Hepatocyte (in vitro differentiated cells): Measurements from ENCODE around the gene PTPRN2.

Experiments used
- EZH2 ChIP-seq: fragments of 200-600 bp; sonication (generic); IDR thresholded peaks from 2 replicates; pipeline ENCODE4 v1.6.1; 2016; ENCODE audit warnings: antibody characterized with exemption, mild to moderate bottlenecking, borderline replicate concordance
- TF ChIP-seq, protein P1 (sequence below): fragments of 200-600 bp; sonication (generic); IDR thresholded peaks from 2 replicates; pipeline ENCODE4 v1.5.1; 2016; ENCODE audit warnings: antibody characterized with exemption, mild to moderate bottlenecking; ENCODE audit not compliant: poor library complexity

DNA sequence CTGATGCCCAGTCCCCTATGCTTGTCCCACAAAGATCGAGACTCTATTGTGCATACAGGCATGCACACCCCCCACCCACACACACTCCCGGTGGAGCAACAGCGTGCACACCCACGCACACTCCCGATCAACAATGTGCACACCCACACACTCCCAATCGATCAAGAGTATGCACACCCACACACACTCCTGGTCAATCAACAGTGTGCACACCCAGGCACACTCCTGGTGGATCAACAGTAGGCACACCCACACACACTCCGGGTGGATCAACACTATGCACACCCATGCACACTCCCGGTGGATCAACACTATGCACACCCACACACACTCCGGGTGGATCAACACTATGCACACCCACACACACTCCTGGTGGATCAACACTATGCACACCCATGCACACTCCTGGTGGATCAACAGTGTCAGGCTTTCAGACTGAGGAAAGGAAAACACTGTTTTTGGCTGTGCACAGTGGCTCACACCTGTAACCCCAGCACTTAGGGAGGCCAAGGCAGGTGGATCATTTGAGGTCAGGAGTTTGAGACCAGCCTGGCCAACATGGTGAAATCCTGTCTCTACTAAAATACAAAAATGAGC lies 118.8 kb downstream of the PTPRN2 start:
- TF ChIP-seq, protein P1, sequence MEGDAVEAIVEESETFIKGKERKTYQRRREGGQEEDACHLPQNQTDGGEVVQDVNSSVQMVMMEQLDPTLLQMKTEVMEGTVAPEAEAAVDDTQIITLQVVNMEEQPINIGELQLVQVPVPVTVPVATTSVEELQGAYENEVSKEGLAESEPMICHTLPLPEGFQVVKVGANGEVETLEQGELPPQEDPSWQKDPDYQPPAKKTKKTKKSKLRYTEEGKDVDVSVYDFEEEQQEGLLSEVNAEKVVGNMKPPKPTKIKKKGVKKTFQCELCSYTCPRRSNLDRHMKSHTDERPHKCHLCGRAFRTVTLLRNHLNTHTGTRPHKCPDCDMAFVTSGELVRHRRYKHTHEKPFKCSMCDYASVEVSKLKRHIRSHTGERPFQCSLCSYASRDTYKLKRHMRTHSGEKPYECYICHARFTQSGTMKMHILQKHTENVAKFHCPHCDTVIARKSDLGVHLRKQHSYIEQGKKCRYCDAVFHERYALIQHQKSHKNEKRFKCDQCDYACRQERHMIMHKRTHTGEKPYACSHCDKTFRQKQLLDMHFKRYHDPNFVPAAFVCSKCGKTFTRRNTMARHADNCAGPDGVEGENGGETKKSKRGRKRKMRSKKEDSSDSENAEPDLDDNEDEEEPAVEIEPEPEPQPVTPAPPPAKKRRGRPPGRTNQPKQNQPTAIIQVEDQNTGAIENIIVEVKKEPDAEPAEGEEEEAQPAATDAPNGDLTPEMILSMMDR = no peak
- TF ChIP-seq EZH2 = no peak
